SK-N-SH (cell line): ENCODE data around the gene ITK. TPM values are rescaled to one million over a fixed set of nuclear protein-coding genes. Genes with fewer than 3 reads are reported as not detected.

Source experiments
- CTCF ChIA-PET: fragments of 300-600, 350-600 bp; formaldehyde crosslinking; extraction: SDS; loops from one replicate; lab custom pipeline; 2021; lab: Yijun Ruan, JAX
- POLR2A ChIA-PET: fragments of 350-600 bp; sonication (Branson Sonifier 250); formaldehyde crosslinking; extraction: SDS; loops from one replicate; lab custom pipeline; 2020; ENCODE audit warnings: antibody characterized with exemption, inconsistent platforms; lab: Yijun Ruan, JAX
- DNase-seq: peaks from one replicate; pipeline ENCODE4 v3.0.0; 2012
- H2AFZ ChIP-seq: fragments of 200-600 bp; sonication (generic); 2 replicates; pipeline ENCODE4 v1.8.1; 2016; ENCODE audit warnings: antibody characterized with exemption, mild to moderate bottlenecking, low read depth
- H3F3A ChIP-seq: fragments of 200-600 bp; sonication (generic); replicated peaks from 2 replicates; pipeline ENCODE3; 2016; ENCODE audit warnings: antibody characterized with exemption, mild to moderate bottlenecking; ENCODE audit not compliant: insufficient read depth
- H3K27ac ChIP-seq, 2 experiments: fragments of 200-500 bp in 1 of 2; fragments of 200-600 bp in 1 of 2; sonication (Bioruptor generic) in 1 of 2; sonication (generic), shearing (Covaris generic) in 1 of 2; 2 replicates each; pipeline versions ENCODE4 v1.5.1 to v1.6.1; 2014 to 2016; ENCODE audit warnings: low read depth in 2 of 2, inconsistent platforms in 1 of 2, low read length in 1 of 2, mild to moderate bottlenecking in 1 of 2, mixed read lengths in 1 of 2
- H3K27me3 ChIP-seq: fragments of 200-600 bp; sonication (generic), shearing (Covaris generic); 2 replicates; pipeline ENCODE4 v1.6.1; 2016; ENCODE audit warnings: mixed run types; ENCODE audit not compliant: insufficient read depth
- H3K36me3 ChIP-seq, 2 experiments: fragments of 200-500 bp in 1 of 2; fragments of 200-600 bp in 1 of 2; sonication (Bioruptor generic) in 1 of 2; sonication (generic) in 1 of 2; replicated peaks in 1 of 2; 2 replicates each; pipeline versions ENCODE3 to v1.5.1; 2014 to 2016; ENCODE audit warnings: low read length in 1 of 2, mild to moderate bottlenecking in 1 of 2; ENCODE audit not compliant: insufficient read depth in 2 of 2, control insufficient read depth in 1 of 2
- H3K4me1 ChIP-seq, 2 experiments: fragments of 200-500 bp in 1 of 2; fragments of 200-600 bp in 1 of 2; sonication (Bioruptor generic) in 1 of 2; sonication (generic), shearing (Covaris generic) in 1 of 2; 2 replicates each; pipeline versions ENCODE4 v1.5.1 to v1.6.1; 2014 to 2016; ENCODE audit warnings: low read depth in 1 of 2, low read length in 1 of 2, mixed run types in 1 of 2; ENCODE audit not compliant: insufficient read depth in 2 of 2, control insufficient read depth in 1 of 2
- H3K4me2 ChIP-seq: fragments of 200-600 bp; sonication (generic), shearing (Covaris generic); 2 replicates; pipeline ENCODE4 v1.6.1; 2017; ENCODE audit warnings: mixed run types
- H3K4me3 ChIP-seq, 2 experiments: fragments of 200-500 bp in 1 of 2; fragments of 200-600 bp in 1 of 2; sonication (Bioruptor generic) in 1 of 2; sonication (generic), shearing (Covaris generic) in 1 of 2; 2 replicates each; pipeline versions ENCODE4 v1.5.1 to v1.8.1; 2014 to 2016; ENCODE audit warnings: low read depth in 2 of 2, inconsistent platforms in 1 of 2, low read length in 1 of 2, mild to moderate bottlenecking in 1 of 2, mixed read lengths in 1 of 2, moderate library complexity in 1 of 2
- H3K79me2 ChIP-seq: fragments of 200-600 bp; sonication (generic); 2 replicates; pipeline ENCODE4 v1.8.1; 2017; ENCODE audit warnings: mild to moderate bottlenecking; ENCODE audit not compliant: insufficient read depth
- H3K9ac ChIP-seq: fragments of 200-600 bp; sonication (generic); 2 replicates; pipeline ENCODE4 v1.6.1; 2017; ENCODE audit warnings: mixed run types
- H3K9me2 ChIP-seq: fragments of 200-600 bp; sonication (generic); 2 replicates; pipeline ENCODE4 v1.6.1; 2017; ENCODE audit warnings: mixed run types
- H3K9me3 ChIP-seq: fragments of 200-600 bp; sonication (generic); 2 replicates; pipeline ENCODE4 v1.6.1; 2017; ENCODE audit warnings: mixed run types, mild to moderate bottlenecking, moderate library complexity
- H4K20me1 ChIP-seq: fragments of 200-600 bp; sonication (generic); 2 replicates; pipeline ENCODE4 v1.6.1; 2017; ENCODE audit warnings: mild to moderate bottlenecking, mixed run types; ENCODE audit not compliant: insufficient read depth
- CTCF ChIP-seq: fragments of 200-600 bp; sonication (generic); IDR thresholded peaks from 2 replicates; pipeline ENCODE4 v1.6.1; 2017; ENCODE audit warnings: antibody characterized with exemption, mild to moderate bottlenecking, moderate library complexity
- EP300 ChIP-seq, 2 experiments: IDR thresholded peaks; 2 replicates each; pipeline versions ENCODE4 v1.4.0 to v1.6.1; 2012; ENCODE audit warnings: borderline replicate concordance in 1 of 2, low read depth in 1 of 2, low read length in 1 of 2
- GABPA ChIP-seq: IDR thresholded peaks from 2 replicates; pipeline ENCODE4 v1.4.0; 2012; ENCODE audit warnings: low read depth, mild to moderate bottlenecking
- MXI1 ChIP-seq: IDR thresholded peaks from 2 replicates; pipeline ENCODE4 v1.6.1; 2012; ENCODE audit warnings: mild to moderate bottlenecking, low read depth, low read length, improper control_type of control experiment
- PBX3 ChIP-seq: IDR thresholded peaks from 2 replicates; pipeline ENCODE4; 2012
- SIN3A ChIP-seq: IDR thresholded peaks from 2 replicates; pipeline ENCODE4 v1.6.1; 2012; ENCODE audit warnings: low read depth, mild to moderate bottlenecking, low read length, moderate library complexity, borderline replicate concordance
- TAF1 ChIP-seq: IDR thresholded peaks from 2 replicates; pipeline ENCODE4 v1.6.1; 2012; ENCODE audit warnings: low read depth, mild to moderate bottlenecking, low read length, moderate library complexity, borderline replicate concordance
- TCF12 ChIP-seq: IDR thresholded peaks from 2 replicates; pipeline ENCODE4 v1.4.0; 2012
- WGBS: methylation state at CpG from one replicate; pipeline ENCODE4 v1.1.6; 2017; ENCODE audit warnings: low lambda C conversion rate; 5-methylcytosine and 5-hydroxymethylcytosine counted together
- polyA plus RNA-seq, 3 experiments: library from polyadenylated mRNA; depleted of rRNA; stranded (reverse); fragments of >200 nt; gene quantifications; 2 replicates each; pipeline ENCODE4 v1.2.3, GENCODE V29; 2012

The ITK gene
- polyA plus RNA-seq, 1 of the 3 experiments (the other 2 are of a cell fraction): not detected

GRCh38 chr5:157265714-157266285 is 85.2 kb downstream of the ITK start, which contains the start of gene CYFIP2:
CYFIP2 (plus strand) TSS chr5:157266123; CDS start chr5:157285362, 19,239 bp downstream.
- peak; percentile 96 for DNase-seq
- Histone ChIP-seq H4K20me1 (no peaks in the 10 kb centered on the region), H3K4me2 (peak within 1 kb of the TSS; percentile 90), H3K79me2 (no peaks in the 10 kb centered on the region), H3K27me3 (peaks cover 21% of the 10 kb centered on the region), H3K4me1 (peaks cover 0 to 19% of the 10 kb centered on the region in 2 experiments; a peak in 1 of 4 replicates), H2AFZ (peak within 1 kb of the TSS; percentile 87), H3K9me3 (no peaks in the 10 kb centered on the region), H3K9ac (peak within 1 kb of the TSS; percentile 52; the same call in 1 of the 2 replicates), H3K36me3 (no peaks in the 10 kb centered on the region), H3K4me3 (peak within 1 kb of the TSS; percentile 72 to 90), H3K9me2 (no peaks in the 10 kb centered on the region), H3F3A (no peaks in the 10 kb centered on the region), H3K27ac (peak within 1 kb of the TSS in 1 of 2 experiments; percentile 65; a peak in 1 of 4 replicates)
- 0% methylated on average over 9 of the region's 58 CpGs for WGBS
- TF ChIP-seq SIN3A: peak; percentile 69; the same call in 1 of the 2 replicates
- peak; percentile 20; the same call in 1 of the 2 replicates for TF ChIP-seq TAF1
- TF ChIP-seq MXI1: peak; percentile 57; the same call in 1 of the 2 replicates
- TF ChIP-seq GABPA: no peak
- ChIA-PET POLR2A (no interaction called here), CTCF (interaction anchor here (0.6 to 6.8 kb wide), 9 partner anchors 10 to 134 kb away, joined by 3 to 63 read pairs (median 7); no protein-coding TSS in a partner anchor)

- POLR2A ChIA-PET: no interaction called here
- Histone ChIP-seq H3K9me2 (no peaks in the 10 kb centered on the region), H4K20me1 (no peaks in the 10 kb centered on the region)
- no peak for TF ChIP-seq EP300 (IDR thresholded peaks at IDR 0.05; ENCODE audit: borderline replicate concordance in 1 of 2, low read depth in 1 of 2, low read length in 1 of 2)
- TF ChIP-seq TCF12: no peak
- no peak for TF ChIP-seq PBX3
- TF ChIP-seq MXI1: 0 out of 2 replicates have a peak, but pooled peaks have one; percentile 1
- peak; percentile 23 for TF ChIP-seq CTCF
- TF ChIP-seq, all 33 proteins: peak for 2
- Histone ChIP-seq H3F3A (no peaks in the 10 kb centered on the region), H3K4me3 (peak overlapping the region; percentile 72 to 90), H3K4me1 (peaks cover 0 to 19% of the 10 kb centered on the region in 2 experiments; a peak in 1 of 4 replicates), H3K9me3 (no peaks in the 10 kb centered on the region), H3K27me3 (peaks cover 21% of the 10 kb centered on the region), H3K4me2 (peak overlapping the region; percentile 90), H3K27ac (peak overlapping the region in 1 of 2 experiments; percentile 65; a peak in 1 of 4 replicates), H3K79me2 (no peaks in the 10 kb centered on the region), H3K36me3 (no peaks in the 10 kb centered on the region), H3K9ac (peak overlapping the region; percentile 52; the same call in 1 of the 2 replicates), H2AFZ (peak overlapping the region; percentile 83)
- WGBS: 12% methylated on average over 16 of the region's 62 CpGs
- DNase-seq: no peak
- CTCF ChIA-PET: interaction anchor here (0.6 to 6.8 kb wide), 11 partner anchors 10 to 134 kb away, joined by 3 to 63 read pairs (median 5); no protein-coding TSS in a partner anchor
Observed at GRCh38 chr5:157266286-157267007, 85.8 kb downstream of the ITK start.
